Measurements from ENCODE around the gene KCNJ6. TPM values are rescaled to one million over a fixed set of nuclear protein-coding genes. Genes with fewer than 3 reads are reported as not detected.

The KCNJ6 gene
- polyA plus RNA-seq, 1 of the 3 experiments (the other 2 are of a cell fraction) = not detected

- no peaks in the 10 kb centered on the region for H4K20me1 ChIP-seq (ENCODE audit: insufficient read depth)
- no peak overlapping the region for H3K9ac ChIP-seq
- H3K9me3 ChIP-seq = no peaks in the 10 kb centered on the region
- no peaks in the 10 kb centered on the region for H3K36me3 ChIP-seq (replicated peaks in 1 of 2; ENCODE audit: control insufficient read depth in 1 of 2, insufficient read depth in 2 of 2, low read length in 1 of 2)
- no peaks in the 10 kb centered on the region for H3K27me3 ChIP-seq (ENCODE audit: insufficient read depth)
- no peaks in the 10 kb centered on the region for H3K9me2 ChIP-seq
- TF ChIP-seq TEAD4 (IDR thresholded peaks at IDR 0.05; ENCODE audit: borderline replicate concordance, insufficient read depth) (no peak), SMC3 (IDR thresholded peaks at IDR 0.05; ENCODE audit: low read depth, low read length) (no peak), YY1 (IDR thresholded peaks at IDR 0.05; ENCODE audit: low read depth) (no peak), RXRA (IDR thresholded peaks at IDR 0.05; ENCODE audit: borderline replicate concordance, low read depth) (no peak), SIN3A (IDR thresholded peaks at IDR 0.05; ENCODE audit: borderline replicate concordance, low read depth, low read length) (no peak), FOSL2 (IDR thresholded peaks at IDR 0.05; ENCODE audit: borderline replicate concordance, low read depth) (no peak), REST (IDR thresholded peaks at IDR 0.05; ENCODE audit: low read depth, low read length) (no peak), TCF12 (IDR thresholded peaks at IDR 0.05) (no peak), CHD2 (IDR thresholded peaks at IDR 0.05; ENCODE audit: low read length, partially characterized antibody) (no peak), ELF1 (IDR thresholded peaks at IDR 0.05) (no peak), GATA2 (CRISPR knock-in tag; IDR thresholded peaks at IDR 0.05) (no peak), POLR2AphosphoS5 (IDR thresholded peaks at IDR 0.05; ENCODE audit: low read depth, low read length) (no peak), NRF1 (IDR thresholded peaks at IDR 0.05; ENCODE audit: low read depth, low read length) (no peak), IRF3 (IDR thresholded peaks at IDR 0.05; ENCODE audit: low read depth, low read length) (no peak), GABPA (IDR thresholded peaks at IDR 0.05; ENCODE audit: low read depth) (no peak), USF2 (IDR thresholded peaks at IDR 0.05; ENCODE audit: borderline replicate concordance, low read depth, low read length) (no peak), ZBTB33 (IDR thresholded peaks at IDR 0.05; ENCODE audit: borderline replicate concordance, low read depth) (no peak)
- H3K4me3 ChIP-seq (ENCODE audit: low read depth in 2 of 2, low read length in 1 of 2) = no peak overlapping the region
- no peak overlapping the region for H3K4me2 ChIP-seq
- H3K4me1 ChIP-seq (ENCODE audit: control insufficient read depth in 1 of 2, insufficient read depth in 2 of 2, low read depth in 1 of 2, low read length in 1 of 2) = no peaks in the 10 kb centered on the region
- no peaks in the 10 kb centered on the region for H3K79me2 ChIP-seq (ENCODE audit: insufficient read depth)
- no peak overlapping the region for H2AFZ ChIP-seq (ENCODE audit: low read depth)
- POLR2A ChIA-PET = no interaction called here
- no peak overlapping the region for H3K27ac ChIP-seq (ENCODE audit: low read depth in 2 of 2, low read length in 1 of 2)
- H3F3A ChIP-seq (replicated peaks; ENCODE audit: insufficient read depth) = no peaks in the 10 kb centered on the region
- DNase-seq = no peak
- WGBS (ENCODE audit: low lambda C conversion rate) = 2% methylated on average over 3 of the region's 3 CpGs
- CTCF ChIA-PET = interaction anchor here (1.3 kb wide), 1 partner anchor 133 kb away, joined by 3 read pairs; no protein-coding TSS in a partner anchor
These were observed 70.7 kb downstream of the KCNJ6 start for GRCh38 chr21:37845535-37845934.
